HCT116 (cell line): ENCODE results near the gene COL15A1. TPM values are rescaled to one million over a fixed set of nuclear protein-coding genes. Genes with fewer than 3 reads are reported as not detected.

Experiments used
- ATAC-seq: fragments of 200-7000 bp; cut with Tn5 transposase; 2 replicates; pipeline ENCODE4 v1.9.1; 2020; ENCODE audit warnings: mild to moderate bottlenecking, moderate library complexity
- BruUV-seq: library from RNA; stranded (reverse); fragments of 400-500 nt; replicated peaks from 2 replicates; lab custom pipeline; 2021; lab: Mats Ljungman, UMichigan
- CTCF ChIA-PET: fragments of 300-600 bp; sonication (Branson Sonifier 250); formaldehyde crosslinking; loops from one replicate; lab custom pipeline; 2021; ENCODE audit warnings: antibody characterized with exemption; lab: Charles Lee
- POLR2A ChIA-PET: fragments of 300-600, 350-600 bp; sonication (Branson Sonifier 250); formaldehyde crosslinking; loops from one replicate; lab custom pipeline; 2021; ENCODE audit warnings: antibody characterized with exemption; lab: Charles Lee
- RAD21 ChIA-PET, 2 experiments: fragments of 300-600 bp; sonication (Branson Sonifier 250); formaldehyde crosslinking; loops; one replicate each; lab custom pipeline; 2023; ENCODE audit warnings: low total read pairs in 2 of 2; ENCODE audit not compliant: uncharacterized antibody in 2 of 2, unreplicated experiment in 2 of 2, low non-redundant PET in 1 of 2; lab: Charles Lee
- DNase-seq: peaks from one replicate; pipeline ENCODE4 v3.0.0-alpha.2; 2010; ENCODE audit warnings: low read depth, low spot score
- H2AFZ ChIP-seq: fragments of 200-600 bp; shearing (Covaris generic), sonication (generic); 2 replicates; pipeline ENCODE4 v1.6.1; 2017; ENCODE audit warnings: low read depth, mixed run types, mixed read lengths, antibody characterized with exemption, low read length; ENCODE audit not compliant: poor library complexity, severe bottlenecking
- H3K27ac ChIP-seq: 2 replicates; pipeline ENCODE4 v1.5.1; 2012; ENCODE audit warnings: low read depth, low read length
- H3K27me3 ChIP-seq: fragments of 200-600 bp; sonication (generic); 2 replicates; pipeline ENCODE4 v1.6.1; 2016; ENCODE audit warnings: mixed run types, low read length, mixed read lengths; ENCODE audit not compliant: insufficient read depth
- H3K36me3 ChIP-seq, 2 experiments: fragments of 200-500 bp in 1 of 2; fragments of 200-600 bp in 1 of 2; sonication (Bioruptor generic) in 1 of 2; sonication (generic) in 1 of 2; 2 replicates each; pipeline versions ENCODE4 v1.5.1 to v1.6.1; 2014 to 2016; ENCODE audit warnings: low read length in 2 of 2, inconsistent platforms in 1 of 2, mixed read lengths in 1 of 2, mixed run types in 1 of 2; ENCODE audit not compliant: insufficient read depth in 2 of 2, control insufficient read depth in 1 of 2
- H3K4me1 ChIP-seq, 2 experiments: fragments of 200-600 bp in 1 of 2; sonication (generic) in 1 of 2; 2 replicates each; pipeline versions ENCODE4 v1.5.1 to v1.6.1; 2012 to 2017; ENCODE audit warnings: low read length in 2 of 2, inconsistent platforms in 1 of 2, mild to moderate bottlenecking in 1 of 2, mixed read lengths in 1 of 2, mixed run types in 1 of 2, moderate library complexity in 1 of 2; ENCODE audit not compliant: insufficient read depth in 2 of 2, control insufficient read depth in 1 of 2
- H3K4me2 ChIP-seq: fragments of 200-600 bp; sonication (generic); 2 replicates; pipeline ENCODE4 v1.6.1; 2017; ENCODE audit warnings: mixed run types, low read length, mixed read lengths
- H3K4me3 ChIP-seq, 2 experiments: fragments of 200-600 bp in 1 of 2; sonication (generic) in 1 of 2; replicated peaks in 1 of 2; 2 replicates each; pipeline ENCODE4 v1.5.1; 2011 to 2016; ENCODE audit warnings: low read length in 2 of 2, control low read depth in 1 of 2, low read depth in 1 of 2, mild to moderate bottlenecking in 1 of 2, mixed read lengths in 1 of 2, mixed run types in 1 of 2
- H3K79me2 ChIP-seq: fragments of 200-600 bp; sonication (generic); 2 replicates; pipeline ENCODE4 v1.6.1; 2017; ENCODE audit warnings: mild to moderate bottlenecking, mixed run types, low read length, moderate library complexity, mixed read lengths; ENCODE audit not compliant: insufficient read depth
- H3K9ac ChIP-seq: fragments of 200-600 bp; sonication (generic); 2 replicates; pipeline ENCODE4 v1.6.1; 2016; ENCODE audit warnings: low read length, mixed read lengths
- H3K9me2 ChIP-seq: fragments of 200-600 bp; sonication (generic), shearing (Covaris generic); 2 replicates; pipeline ENCODE4 v1.6.1; 2017; ENCODE audit warnings: mixed run types, mild to moderate bottlenecking, moderate library complexity; ENCODE audit not compliant: insufficient read depth
- H3K9me3 ChIP-seq, 2 experiments: fragments of 200-500 bp in 1 of 2; fragments of 200-600 bp in 1 of 2; sonication (Bioruptor generic) in 1 of 2; sonication (generic) in 1 of 2; 2 replicates each; pipeline ENCODE4 v1.6.1; 2014 to 2017; ENCODE audit warnings: low read length in 2 of 2, mixed read lengths in 2 of 2, inconsistent platforms in 1 of 2, low read depth in 1 of 2, mild to moderate bottlenecking in 1 of 2, mixed run types in 1 of 2, moderate library complexity in 1 of 2; ENCODE audit not compliant: control insufficient read depth in 1 of 2, insufficient read depth in 1 of 2
- H4K20me1 ChIP-seq: fragments of 200-600 bp; sonication (generic), shearing (Covaris generic); 2 replicates; pipeline ENCODE4 v1.6.1; 2017; ENCODE audit warnings: mixed run types, mild to moderate bottlenecking, moderate library complexity; ENCODE audit not compliant: insufficient read depth
- CEBPB ChIP-seq: IDR thresholded peaks from 2 replicates; pipeline ENCODE4 v1.6.1; 2012; ENCODE audit warnings: low read depth
- EGR1 ChIP-seq: IDR thresholded peaks from 2 replicates; pipeline ENCODE4 v1.6.1; 2012; ENCODE audit warnings: low read depth
- EZH2 ChIP-seq: fragments of 200-600 bp; sonication (generic); IDR thresholded peaks from 2 replicates; pipeline ENCODE4 v1.6.1; 2017; ENCODE audit warnings: antibody characterized with exemption, mixed run types
- EZH2phosphoT487 ChIP-seq: fragments of 200-600 bp; IDR thresholded peaks from 2 replicates; pipeline ENCODE4 v1.6.1; 2018; ENCODE audit warnings: antibody characterized with exemption, borderline replicate concordance
- JUND ChIP-seq: IDR thresholded peaks from 2 replicates; pipeline ENCODE4 v1.6.1; 2012
- POLR2AphosphoS5 ChIP-seq: IDR thresholded peaks from 2 replicates; pipeline ENCODE4 v1.6.1; 2011; ENCODE audit warnings: mild to moderate bottlenecking, low read depth, low read length, moderate library complexity
- RAD21 ChIP-seq: IDR thresholded peaks from 2 replicates; pipeline ENCODE4 v1.6.1; 2012; ENCODE audit warnings: low read depth, mild to moderate bottlenecking
- SIN3A ChIP-seq: IDR thresholded peaks from 2 replicates; pipeline ENCODE4 v1.6.1; 2012; ENCODE audit warnings: low read depth
- SRF ChIP-seq: IDR thresholded peaks from 2 replicates; pipeline ENCODE4 v1.6.1; 2012; ENCODE audit warnings: low read depth
- YY1 ChIP-seq: IDR thresholded peaks from 2 replicates; pipeline ENCODE4 v1.6.1; 2011; ENCODE audit warnings: low read length, low read depth, moderate library complexity, mild to moderate bottlenecking; ENCODE audit not compliant: insufficient replicate concordance; ENCODE audit errors: extremely low read depth
- intact Hi-C: fragments of 100-400 bp; cut with micrococcal nuclease; formaldehyde crosslinking; loops from 2 replicates; pipeline ENCODE4 v1.10.0; 2022
- total RNA-seq: library from RNA; stranded (reverse); gene quantifications from one replicate; pipeline ENCODE4 v1.2.1, GENCODE V29; 2021; ENCODE audit not compliant: unreplicated experiment
- TF ChIP-seq, protein P1 (sequence below), 3 experiments: fragments of 200-600 bp in 1 of 3; sonication (generic) in 1 of 3; IDR thresholded peaks in 2 of 3; conservative IDR thresholded peaks in 1 of 3; 2 replicates each; pipeline ENCODE4 v1.5.1; 2012 to 2017; ENCODE audit warnings: low read depth in 2 of 3, low read length in 2 of 3, antibody characterized with exemption in 1 of 3, borderline replicate concordance in 1 of 3, control low read depth in 1 of 3, mild to moderate bottlenecking in 1 of 3, mixed read lengths in 1 of 3, mixed run types in 1 of 3, moderate library complexity in 1 of 3; ENCODE audit not compliant: insufficient read depth in 1 of 3

Gene COL15A1
- total RNA-seq, 1 experiment from 2014 or later = 0.15 TPM

DNA sequence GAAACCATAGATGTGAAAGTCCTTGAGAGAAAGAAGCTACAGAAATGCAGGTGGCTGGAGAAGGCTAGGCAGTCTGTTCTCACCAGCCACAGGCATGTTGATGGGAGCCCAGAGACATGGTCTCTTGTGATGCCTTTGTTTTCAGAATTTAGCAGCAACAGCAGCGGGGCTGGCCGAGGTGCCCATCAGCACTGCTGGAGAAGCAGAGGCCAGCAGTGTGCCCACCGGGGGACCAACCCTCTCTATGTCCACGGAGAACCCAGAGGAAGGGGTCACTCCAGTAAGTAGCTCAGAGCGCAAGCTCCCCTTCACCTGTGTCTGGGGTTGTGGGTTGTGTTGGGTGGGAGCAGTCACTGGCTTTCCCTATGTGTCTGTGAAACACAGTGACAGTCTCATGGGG is 59.6 kb downstream of the COL15A1 start:
- Histone ChIP-seq H3K79me2 (no peaks in the 10 kb centered on the region), H3K36me3 (no peaks in the 10 kb centered on the region), H3K4me1 (peaks cover 0 to 3% of the 10 kb centered on the region in 2 experiments; a peak in 1 of 4 replicates), H4K20me1 (no peaks in the 10 kb centered on the region), H3K9ac (no peak overlapping the region), H3K4me2 (no peak overlapping the region), H3K9me2 (no peaks in the 10 kb centered on the region), H3K4me3 (no peak overlapping the region), H3K9me3 (no peaks in the 10 kb centered on the region), H3K27ac (no peak overlapping the region), H2AFZ (no peak overlapping the region), H3K27me3 (peaks cover 6% of the 10 kb centered on the region; the same call in 1 of the 2 replicates)
- ChIA-PET CTCF (no interaction called here), POLR2A (no interaction called here), RAD21 (no interaction called here)
- intact Hi-C loops = no loop called here
- TF ChIP-seq CEBPB = no peak
- TF ChIP-seq JUND = no peak
- TF ChIP-seq POLR2AphosphoS5 = no peak
- TF ChIP-seq, protein P1, sequence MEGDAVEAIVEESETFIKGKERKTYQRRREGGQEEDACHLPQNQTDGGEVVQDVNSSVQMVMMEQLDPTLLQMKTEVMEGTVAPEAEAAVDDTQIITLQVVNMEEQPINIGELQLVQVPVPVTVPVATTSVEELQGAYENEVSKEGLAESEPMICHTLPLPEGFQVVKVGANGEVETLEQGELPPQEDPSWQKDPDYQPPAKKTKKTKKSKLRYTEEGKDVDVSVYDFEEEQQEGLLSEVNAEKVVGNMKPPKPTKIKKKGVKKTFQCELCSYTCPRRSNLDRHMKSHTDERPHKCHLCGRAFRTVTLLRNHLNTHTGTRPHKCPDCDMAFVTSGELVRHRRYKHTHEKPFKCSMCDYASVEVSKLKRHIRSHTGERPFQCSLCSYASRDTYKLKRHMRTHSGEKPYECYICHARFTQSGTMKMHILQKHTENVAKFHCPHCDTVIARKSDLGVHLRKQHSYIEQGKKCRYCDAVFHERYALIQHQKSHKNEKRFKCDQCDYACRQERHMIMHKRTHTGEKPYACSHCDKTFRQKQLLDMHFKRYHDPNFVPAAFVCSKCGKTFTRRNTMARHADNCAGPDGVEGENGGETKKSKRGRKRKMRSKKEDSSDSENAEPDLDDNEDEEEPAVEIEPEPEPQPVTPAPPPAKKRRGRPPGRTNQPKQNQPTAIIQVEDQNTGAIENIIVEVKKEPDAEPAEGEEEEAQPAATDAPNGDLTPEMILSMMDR (IDR thresholded peaks at IDR 0.05 in 2 of 3, conservative IDR thresholded peaks at IDR 0.05 in 1 of 3; ENCODE audit: borderline replicate concordance in 1 of 3, insufficient read depth in 1 of 3, low read depth in 2 of 3, low read length in 2 of 3) = no peak
- no peak for TF ChIP-seq SRF
- TF ChIP-seq EGR1 = no peak
- no peak for TF ChIP-seq YY1
- TF ChIP-seq RAD21 = no peak
- TF ChIP-seq SIN3A = no peak
- no peak for TF ChIP-seq EZH2phosphoT487
- TF ChIP-seq EZH2 = no peak
- BruUV-seq = no TSS peak
- no peak for ATAC-seq
- DNase-seq = no peak
